Trophoblast cell (in vitro differentiated cells and primary cell): Measurements from ENCODE around the gene C9orf152.

Experiments used
- DNase-seq, 2 donors: peaks; one replicate each; pipeline ENCODE4 v3.0.0-alpha.2; 2016
- H2AFZ ChIP-seq: 2 replicates; pipeline ENCODE4 v1.6.1; 2013; ENCODE audit warnings: low read length, moderate library complexity, mild to moderate bottlenecking; ENCODE audit not compliant: insufficient read depth, poor library complexity
- H2AK5ac ChIP-seq: 2 replicates; pipeline ENCODE4 v1.6.1; 2013; ENCODE audit warnings: mild to moderate bottlenecking, low read length
- H2BK120ac ChIP-seq: 2 replicates; pipeline ENCODE4 v1.6.1; 2013; ENCODE audit warnings: low read length, mild to moderate bottlenecking, moderate library complexity; ENCODE audit not compliant: insufficient read depth, poor library complexity
- H2BK12ac ChIP-seq: 2 replicates; pipeline ENCODE4 v1.6.1; 2013; ENCODE audit warnings: mild to moderate bottlenecking, low read length, moderate library complexity
- H2BK5ac ChIP-seq: 2 replicates; pipeline ENCODE4 v1.6.1; 2013; ENCODE audit warnings: low read length, low read depth, moderate library complexity, mild to moderate bottlenecking; ENCODE audit not compliant: poor library complexity
- H3K14ac ChIP-seq: 2 replicates; pipeline ENCODE4 v1.6.1; 2013; ENCODE audit warnings: mild to moderate bottlenecking, low read length
- H3K18ac ChIP-seq: 2 replicates; pipeline ENCODE4 v1.6.1; 2013; ENCODE audit warnings: mild to moderate bottlenecking, low read length
- H3K23ac ChIP-seq: 2 replicates; pipeline ENCODE4 v1.6.1; 2013; ENCODE audit warnings: low read length
- H3K27ac ChIP-seq: 2 replicates; pipeline ENCODE4 v1.5.1; 2013; ENCODE audit warnings: low read depth, mild to moderate bottlenecking, inconsistent platforms, low read length, moderate library complexity
- H3K27me3 ChIP-seq: 2 replicates; pipeline ENCODE4 v1.6.1; 2013; ENCODE audit warnings: inconsistent platforms, mild to moderate bottlenecking, low read length, moderate library complexity; ENCODE audit not compliant: insufficient read depth
- H3K36me3 ChIP-seq, 2 experiments: 1 replicate in 1 of 2; 2 replicates in 1 of 2; pipeline ENCODE4 v1.6.1; 2013; ENCODE audit warnings: low read length in 2 of 2, mild to moderate bottlenecking in 2 of 2, moderate library complexity in 1 of 2; ENCODE audit not compliant: insufficient read depth in 2 of 2, control insufficient read depth in 1 of 2
- H3K4ac ChIP-seq: 2 replicates; pipeline ENCODE4 v1.6.1; 2013; ENCODE audit warnings: low read depth, mild to moderate bottlenecking, low read length, moderate library complexity
- H3K4me1 ChIP-seq, 2 experiments: 1 replicate in 1 of 2; 2 replicates in 1 of 2; pipeline ENCODE4 v1.6.1; 2013; ENCODE audit warnings: low read length in 2 of 2, mild to moderate bottlenecking in 2 of 2, moderate library complexity in 1 of 2; ENCODE audit not compliant: insufficient read depth in 2 of 2, control insufficient read depth in 1 of 2
- H3K4me2 ChIP-seq: 2 replicates; pipeline ENCODE4 v1.6.1; 2013; ENCODE audit warnings: inconsistent platforms, mild to moderate bottlenecking, low read length, moderate library complexity
- H3K4me3 ChIP-seq: 2 replicates; pipeline ENCODE4 v1.5.1; 2013; ENCODE audit warnings: mild to moderate bottlenecking, low read depth, low read length, inconsistent platforms
- H3K79me1 ChIP-seq: one replicate; pipeline ENCODE4 v1.6.1; 2013; ENCODE audit warnings: low read length
- H3K79me2 ChIP-seq: 2 replicates; pipeline ENCODE4 v1.6.1; 2013; ENCODE audit warnings: low read length, mild to moderate bottlenecking; ENCODE audit not compliant: control insufficient read depth, insufficient read depth, poor library complexity
- H3K9ac ChIP-seq: 2 replicates; pipeline ENCODE4 v1.6.1; 2013; ENCODE audit warnings: mild to moderate bottlenecking, low read length
- H3K9me3 ChIP-seq: 2 replicates; pipeline ENCODE4 v1.6.1; 2013; ENCODE audit warnings: low read depth, mild to moderate bottlenecking, control low read depth, inconsistent platforms, low read length; ENCODE audit not compliant: insufficient read depth
- H4K12ac ChIP-seq: 2 replicates; pipeline ENCODE4 v1.6.1; 2013; ENCODE audit warnings: low read depth, mild to moderate bottlenecking, low read length, moderate library complexity
- H4K8ac ChIP-seq: 2 replicates; pipeline ENCODE4 v1.6.1; 2013; ENCODE audit warnings: low read depth, mild to moderate bottlenecking, low read length, moderate library complexity
- H4K91ac ChIP-seq: one replicate; pipeline ENCODE4 v1.6.1; 2013; ENCODE audit warnings: low read depth, mild to moderate bottlenecking, low read length, moderate library complexity
- WGBS: extraction: QIAGEN DNeasy Blood & Tissue Kit; methylation state at CpG from one replicate; pipeline ENCODE4 v1.1.7; 2013; ENCODE audit warnings: missing lambda C conversion rate; ENCODE audit not compliant: insufficient read length, insufficient coverage; ENCODE audit errors: extremely low coverage; 5-methylcytosine and 5-hydroxymethylcytosine counted together

C9orf152 gene

GRCh38 chr9:110156416-110156815 is 51.5 kb downstream of the C9orf152 start:
- Histone ChIP-seq H3K27ac (no peak overlapping the region), H3K14ac (no peak overlapping the region), H3K79me2 (peaks cover under 1% of the 10 kb centered on the region), H3K9me3 (no peaks in the 10 kb centered on the region), H4K8ac (no peak overlapping the region), H2AFZ (no peak overlapping the region), H3K18ac (peak overlapping the region; percentile 59), H2BK120ac (no peak overlapping the region), H3K79me1 (no peaks in the 10 kb centered on the region), H4K91ac (no peak overlapping the region), H3K4me3 (no peak overlapping the region), H3K23ac (no peak overlapping the region), H3K27me3 (no peaks in the 10 kb centered on the region), H2AK5ac (no peak overlapping the region), H3K9ac (no peak overlapping the region), H3K4ac (no peak overlapping the region), H2BK12ac (no peak overlapping the region), H4K12ac (no peak overlapping the region), H3K4me1 (peaks cover 0 to 2% of the 10 kb centered on the region in 2 experiments), H3K36me3 (peaks cover 5 to 15% of the 10 kb centered on the region in 2 experiments), H2BK5ac (no peak overlapping the region), H3K4me2 (no peak overlapping the region)
- DNase-seq: no peak
- no CpG with 5 or more reads among the region's 9 CpGs for WGBS

GRCh38 chr9:110155751-110156150 is 52.2 kb downstream of the C9orf152 start:
- H3K4me3 ChIP-seq: no peak overlapping the region
- H3K79me2 ChIP-seq: no peaks in the 10 kb centered on the region
- no peak overlapping the region for H3K18ac ChIP-seq
- no peaks in the 10 kb centered on the region for H3K9me3 ChIP-seq
- H4K91ac ChIP-seq: no peak overlapping the region
- H3K36me3 ChIP-seq: peaks cover 5 to 11% of the 10 kb centered on the region in 2 experiments
- no peak overlapping the region for H3K14ac ChIP-seq
- H3K4me2 ChIP-seq: no peak overlapping the region
- no peaks in the 10 kb centered on the region for H3K4me1 ChIP-seq
- no peak overlapping the region for H2BK120ac ChIP-seq
- H4K8ac ChIP-seq: no peak overlapping the region
- no peak overlapping the region for H2BK12ac ChIP-seq
- no peak overlapping the region for H2AK5ac ChIP-seq
- H3K9ac ChIP-seq: no peak overlapping the region
- DNase-seq: no peak
- no peak overlapping the region for H3K27ac ChIP-seq
- no peak overlapping the region for H3K4ac ChIP-seq
- WGBS: no CpG with 5 or more reads among the region's 3 CpGs
- no peak overlapping the region for H2AFZ ChIP-seq
- H4K12ac ChIP-seq: no peak overlapping the region
- no peak overlapping the region for H3K23ac ChIP-seq
- no peak overlapping the region for H2BK5ac ChIP-seq
- no peaks in the 10 kb centered on the region for H3K27me3 ChIP-seq
- no peaks in the 10 kb centered on the region for H3K79me1 ChIP-seq

GRCh38 chr9:110153431-110153830 is 54.5 kb downstream of the C9orf152 start:
- Histone ChIP-seq H2AK5ac (no peak overlapping the region), H4K8ac (no peak overlapping the region), H3K79me2 (no peaks in the 10 kb centered on the region), H3K4me2 (no peak overlapping the region), H3K9ac (no peak overlapping the region), H3K27ac (no peak overlapping the region), H3K18ac (no peak overlapping the region), H3K36me3 (peaks cover 9 to 10% of the 10 kb centered on the region in 2 experiments), H2BK120ac (no peak overlapping the region), H3K23ac (no peak overlapping the region), H3K9me3 (no peaks in the 10 kb centered on the region), H3K79me1 (no peaks in the 10 kb centered on the region), H3K4ac (no peak overlapping the region), H2BK12ac (no peak overlapping the region), H3K14ac (no peak overlapping the region), H3K27me3 (no peaks in the 10 kb centered on the region), H4K12ac (no peak overlapping the region), H2BK5ac (no peak overlapping the region), H4K91ac (no peak overlapping the region), H3K4me3 (no peak overlapping the region), H3K4me1 (no peaks in the 10 kb centered on the region), H2AFZ (no peak overlapping the region)
- WGBS: no CpG with 5 or more reads among the region's 2 CpGs
- no peak for DNase-seq

GRCh38 chr9:110152704-110153374 is 55.1 kb downstream of the C9orf152 start:
- no peak overlapping the region for H3K27ac ChIP-seq
- no peaks in the 10 kb centered on the region for H3K27me3 ChIP-seq
- H2BK12ac ChIP-seq: no peak overlapping the region
- no peak overlapping the region for H4K8ac ChIP-seq
- H2BK120ac ChIP-seq: no peak overlapping the region
- no peak overlapping the region for H2AFZ ChIP-seq
- H3K79me1 ChIP-seq: no peaks in the 10 kb centered on the region
- no peak overlapping the region for H3K14ac ChIP-seq
- no peak overlapping the region for H3K9ac ChIP-seq
- H3K4me3 ChIP-seq: no peak overlapping the region
- no peak overlapping the region for H2BK5ac ChIP-seq
- DNase-seq: peak in 1 of 2 donors; percentile 69
- no peak overlapping the region for H2AK5ac ChIP-seq
- no peaks in the 10 kb centered on the region for H3K79me2 ChIP-seq
- peaks cover 9 to 10% of the 10 kb centered on the region in 2 experiments for H3K36me3 ChIP-seq
- no peaks in the 10 kb centered on the region for H3K9me3 ChIP-seq
- H3K4me1 ChIP-seq: no peaks in the 10 kb centered on the region
- no peak overlapping the region for H4K91ac ChIP-seq
- WGBS: no CpG with 5 or more reads among the region's 3 CpGs
- no peak overlapping the region for H3K4ac ChIP-seq
- no peak overlapping the region for H3K4me2 ChIP-seq
- H3K18ac ChIP-seq: peak overlapping the region; percentile 48
- no peak overlapping the region for H4K12ac ChIP-seq
- no peak overlapping the region for H3K23ac ChIP-seq
